Measurements from ENCODE around the gene TLE5. TPM values are rescaled to one million over a fixed set of nuclear protein-coding genes. Genes with fewer than 3 reads are reported as not detected.
A peak's percentile ranks its signal among the peaks of the same experiment; 100 is the strongest.

Gene TLE5
- total RNA-seq, 1 experiment from 2014 or later = 170 TPM

DNA sequence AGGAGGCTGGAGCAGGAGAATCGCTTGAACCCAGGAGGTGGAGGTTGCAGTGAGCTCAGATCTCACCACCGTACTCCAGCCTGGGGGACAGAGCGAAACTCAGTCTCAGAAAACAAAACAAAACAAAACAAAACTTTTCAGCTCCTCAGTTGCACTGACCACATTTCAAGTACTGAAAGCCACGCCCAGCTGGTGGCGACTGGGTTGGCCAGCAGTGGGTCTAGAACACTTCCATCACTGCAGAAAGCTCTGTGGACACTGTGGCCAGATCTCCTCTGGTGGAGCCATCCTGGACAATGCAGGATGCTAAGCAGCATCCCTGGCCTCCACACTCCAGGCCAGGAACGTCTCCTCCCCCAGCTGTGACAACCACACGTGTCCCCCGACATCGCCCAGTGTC, 54.3 kb downstream of the TLE5 start:
- intact Hi-C loops (cut with micrococcal nuclease; ENCODE audit: unreplicated experiment) = no loop called here
- BruUV-seq (replicated peaks) = no TSS peak
- no peaks in the 10 kb centered on the region for H3K36me3 Mint-ChIP-seq (ENCODE audit: insufficient read depth, unreplicated experiment)
- no peaks in the 10 kb centered on the region for H3K4me1 Mint-ChIP-seq (ENCODE audit: low read depth, unreplicated experiment)
- H3K27ac Mint-ChIP-seq (ENCODE audit: unreplicated experiment) = no peak overlapping the region
- H3K27me3 Mint-ChIP-seq (ENCODE audit: unreplicated experiment) = no peaks in the 10 kb centered on the region
- no peak overlapping the region for H3K4me3 Mint-ChIP-seq (ENCODE audit: low read depth, unreplicated experiment)
- DNase-seq = no peak
- CTCF ChIA-PET = no interaction called here
- H3K9me3 Mint-ChIP-seq (ENCODE audit: low read depth, unreplicated experiment) = no peaks in the 10 kb centered on the region
- TF ChIP-seq, protein P1, sequence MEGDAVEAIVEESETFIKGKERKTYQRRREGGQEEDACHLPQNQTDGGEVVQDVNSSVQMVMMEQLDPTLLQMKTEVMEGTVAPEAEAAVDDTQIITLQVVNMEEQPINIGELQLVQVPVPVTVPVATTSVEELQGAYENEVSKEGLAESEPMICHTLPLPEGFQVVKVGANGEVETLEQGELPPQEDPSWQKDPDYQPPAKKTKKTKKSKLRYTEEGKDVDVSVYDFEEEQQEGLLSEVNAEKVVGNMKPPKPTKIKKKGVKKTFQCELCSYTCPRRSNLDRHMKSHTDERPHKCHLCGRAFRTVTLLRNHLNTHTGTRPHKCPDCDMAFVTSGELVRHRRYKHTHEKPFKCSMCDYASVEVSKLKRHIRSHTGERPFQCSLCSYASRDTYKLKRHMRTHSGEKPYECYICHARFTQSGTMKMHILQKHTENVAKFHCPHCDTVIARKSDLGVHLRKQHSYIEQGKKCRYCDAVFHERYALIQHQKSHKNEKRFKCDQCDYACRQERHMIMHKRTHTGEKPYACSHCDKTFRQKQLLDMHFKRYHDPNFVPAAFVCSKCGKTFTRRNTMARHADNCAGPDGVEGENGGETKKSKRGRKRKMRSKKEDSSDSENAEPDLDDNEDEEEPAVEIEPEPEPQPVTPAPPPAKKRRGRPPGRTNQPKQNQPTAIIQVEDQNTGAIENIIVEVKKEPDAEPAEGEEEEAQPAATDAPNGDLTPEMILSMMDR (IDR thresholded peaks at IDR 0.05; ENCODE audit: unreplicated experiment) = no peak

DNA sequence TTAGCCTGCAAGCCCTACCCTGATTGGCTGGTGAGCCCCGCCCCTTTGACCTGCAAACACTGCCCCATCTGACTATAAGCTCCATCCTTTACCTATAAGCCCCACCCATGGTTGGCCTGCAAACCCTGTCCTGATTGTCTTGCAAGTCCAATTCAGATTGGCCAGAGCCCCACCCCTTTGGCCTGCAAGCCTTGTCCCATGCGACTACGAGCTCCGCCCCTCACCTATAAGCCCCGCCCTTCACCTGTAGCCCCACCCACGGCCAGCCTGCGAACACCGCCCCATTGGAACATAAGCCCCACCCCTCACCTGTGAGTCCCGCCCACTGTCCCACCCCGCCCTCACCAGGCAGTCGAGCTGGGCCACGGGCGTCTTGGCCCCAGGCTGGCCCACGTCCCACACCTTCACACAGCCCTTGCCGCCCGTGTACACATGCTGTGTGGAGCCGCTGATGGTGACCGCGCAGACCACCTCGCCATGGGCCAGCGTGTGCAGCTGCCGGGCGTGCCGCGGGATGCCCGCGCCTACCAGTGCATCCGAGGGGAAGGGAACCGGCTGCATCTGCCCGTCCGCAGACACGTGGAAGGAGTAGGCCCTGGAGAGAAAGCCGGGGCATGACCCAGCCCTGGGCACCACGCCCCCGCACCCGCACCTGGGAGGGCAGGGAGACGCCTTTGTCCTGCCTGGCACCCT, 56.1 kb downstream of the TLE5 start:
- Mint-ChIP-seq H3K36me3 (ENCODE audit: insufficient read depth, unreplicated experiment) (no peaks in the 10 kb centered on the region), H3K4me3 (ENCODE audit: low read depth, unreplicated experiment) (no peak overlapping the region), H3K4me1 (ENCODE audit: low read depth, unreplicated experiment) (no peaks in the 10 kb centered on the region), H3K9me3 (ENCODE audit: low read depth, unreplicated experiment) (no peaks in the 10 kb centered on the region), H3K27me3 (ENCODE audit: unreplicated experiment) (no peaks in the 10 kb centered on the region), H3K27ac (ENCODE audit: unreplicated experiment) (no peak overlapping the region)
- peak; percentile 28 for DNase-seq
- intact Hi-C loops (cut with micrococcal nuclease; ENCODE audit: unreplicated experiment) = no loop called here
- TF ChIP-seq, protein P1 (IDR thresholded peaks at IDR 0.05; ENCODE audit: unreplicated experiment) = no peak
- CTCF ChIA-PET = no interaction called here
- BruUV-seq (replicated peaks) = no TSS peak

DNA sequence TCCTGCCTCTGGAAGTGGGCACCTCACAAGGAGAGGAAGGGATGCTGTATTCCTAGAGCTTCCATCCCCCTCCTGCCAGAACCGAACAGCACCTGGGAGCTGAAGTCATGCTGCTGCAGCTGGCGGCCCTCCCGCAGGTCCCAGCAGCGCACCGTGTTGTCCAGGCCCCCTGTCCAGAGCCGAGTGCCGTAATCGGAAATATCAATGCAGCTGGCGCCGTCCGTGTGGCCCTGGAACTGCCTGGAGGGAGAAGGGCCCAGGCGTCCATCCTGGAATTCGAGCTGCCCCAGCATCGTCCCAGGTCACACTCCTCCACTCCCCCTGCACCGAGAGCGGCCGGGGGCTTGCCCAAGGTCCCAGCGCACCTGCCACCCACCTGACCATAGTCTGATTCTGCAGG, 57.0 kb downstream of the TLE5 start:
- intact Hi-C loops (cut with micrococcal nuclease; ENCODE audit: unreplicated experiment) = no loop called here
- Mint-ChIP-seq H3K36me3 (ENCODE audit: insufficient read depth, unreplicated experiment) (no peaks in the 10 kb centered on the region), H3K27me3 (ENCODE audit: unreplicated experiment) (no peaks in the 10 kb centered on the region), H3K4me1 (ENCODE audit: low read depth, unreplicated experiment) (no peaks in the 10 kb centered on the region), H3K4me3 (ENCODE audit: low read depth, unreplicated experiment) (no peak overlapping the region), H3K9me3 (ENCODE audit: low read depth, unreplicated experiment) (no peaks in the 10 kb centered on the region), H3K27ac (ENCODE audit: unreplicated experiment) (no peak overlapping the region)
- BruUV-seq (replicated peaks) = no TSS peak
- TF ChIP-seq, protein P1 (IDR thresholded peaks at IDR 0.05; ENCODE audit: unreplicated experiment) = no peak
- CTCF ChIA-PET = no interaction called here
- no peak for DNase-seq

DNA sequence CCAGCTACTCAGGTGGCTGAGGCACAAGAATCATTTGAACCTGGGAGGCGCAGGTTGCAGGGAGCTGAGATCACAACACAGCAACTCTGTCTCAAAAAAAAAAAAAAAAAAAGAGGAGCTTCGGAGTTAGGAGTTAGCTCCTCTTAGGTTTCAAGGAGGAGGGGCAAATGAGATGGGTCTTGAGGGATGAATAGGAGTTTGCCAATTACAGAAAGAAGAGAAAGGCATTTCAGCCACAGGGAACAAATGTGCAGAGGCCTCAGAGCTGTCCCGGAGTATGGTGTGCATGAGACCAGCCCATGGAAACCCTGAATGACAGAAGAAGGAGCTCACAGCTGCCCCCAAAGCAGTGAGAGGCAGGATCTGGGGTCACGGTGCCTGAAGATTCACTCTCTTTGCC, 57.8 kb downstream of the TLE5 start:
- H3K36me3 Mint-ChIP-seq (ENCODE audit: insufficient read depth, unreplicated experiment) = no peaks in the 10 kb centered on the region
- DNase-seq = no peak
- H3K4me1 Mint-ChIP-seq (ENCODE audit: low read depth, unreplicated experiment) = no peaks in the 10 kb centered on the region
- no peaks in the 10 kb centered on the region for H3K9me3 Mint-ChIP-seq (ENCODE audit: low read depth, unreplicated experiment)
- no peak overlapping the region for H3K27ac Mint-ChIP-seq (ENCODE audit: unreplicated experiment)
- intact Hi-C loops (cut with micrococcal nuclease; ENCODE audit: unreplicated experiment) = no loop called here
- CTCF ChIA-PET = interaction anchor here (0.7 kb wide), 1 partner anchor 337 kb away, joined by 4 read pairs; no protein-coding TSS in a partner anchor
- no peaks in the 10 kb centered on the region for H3K27me3 Mint-ChIP-seq (ENCODE audit: unreplicated experiment)
- BruUV-seq (replicated peaks) = no TSS peak
- no peak overlapping the region for H3K4me3 Mint-ChIP-seq (ENCODE audit: low read depth, unreplicated experiment)
- TF ChIP-seq, protein P1 (IDR thresholded peaks at IDR 0.05; ENCODE audit: unreplicated experiment) = no peak
